ENCODE measurements around the gene PFKFB3. TPM values are rescaled to one million over a fixed set of nuclear protein-coding genes. Genes with fewer than 3 reads are reported as not detected.

PFKFB3 gene
- total and polyA plus RNA-seq, 10 donors, result 6.3 to 227 (median 113) TPM

GRCh38 chr10:6267941-6268340 is 65.2 kb downstream of the PFKFB3 start:
- no peaks in the 10 kb centered on the region for H3K9me3 ChIP-seq
- WGBS, 5 donors, result 67 to 78% (median 68%) methylated on average over 5 to 6 of the region's 6 CpGs
- no peaks in the 10 kb centered on the region for H3K36me3 ChIP-seq
- H3K27me3 ChIP-seq (replicated peaks in 1 of 7), result no peaks in the 10 kb centered on the region
- H3K4me1 ChIP-seq, result peaks cover 0 to 63% (median 21%) of the 10 kb centered on the region in 6 donors
- no peak for DNase-seq
- intact Hi-C loops (cut with DNase I; ENCODE audit: low total_unique reads), result no loop called here
- peak overlapping the region in 6 of 8 donors; percentile 54 to 92 (median 78) for H3K27ac ChIP-seq
- TF ChIP-seq POLR2A (IDR thresholded peaks at IDR 0.05) (no peak), POLR2AphosphoS5 (IDR thresholded peaks at IDR 0.05) (no peak), CTCF (IDR thresholded peaks at IDR 0.05 in 8 of 11, conservative IDR thresholded peaks at IDR 0.05 in 3 of 11) (no peak)
- no peak overlapping the region for H3K4me3 ChIP-seq

GRCh38 chr10:6269432-6269831 is 66.7 kb downstream of the PFKFB3 start:
- Histone ChIP-seq H3K9me3 (no peaks in the 10 kb centered on the region), H3K36me3 (no peaks in the 10 kb centered on the region), H3K4me1 (peaks cover 0 to 74% (median 22%) of the 10 kb centered on the region in 6 donors), H3K27ac (peak overlapping the region in 6 of 8 donors; percentile 78 to 92 (median 85)), H3K27me3 (replicated peaks in 1 of 7) (no peaks in the 10 kb centered on the region), H3K4me3 (peak overlapping the region in 1 of 8 donors; percentile 8)
- TF ChIP-seq POLR2AphosphoS5 (IDR thresholded peaks at IDR 0.05) (no peak), POLR2A (IDR thresholded peaks at IDR 0.05) (no peak), CTCF (IDR thresholded peaks at IDR 0.05 in 8 of 11, conservative IDR thresholded peaks at IDR 0.05 in 3 of 11) (no peak)
- intact Hi-C loops (cut with DNase I; ENCODE audit: low total_unique reads), result no loop called here
- 68 to 87% (median 72%) methylated on average over 2 of the region's 2 CpGs for WGBS, 5 donors
- no peak for DNase-seq

- 68 to 73% (median 69%) methylated on average over 20 of the region's 20 CpGs for WGBS, 5 donors
- TF ChIP-seq CTCF (IDR thresholded peaks at IDR 0.05 in 8 of 11, conservative IDR thresholded peaks at IDR 0.05 in 3 of 11), result no peak
- peak in 1 of 3 donors; percentile 82 for TF ChIP-seq POLR2AphosphoS5 (IDR thresholded peaks at IDR 0.05)
- no peak for TF ChIP-seq POLR2A (IDR thresholded peaks at IDR 0.05)
- Histone ChIP-seq H3K27ac (peak overlapping the region; percentile 17 to 92 (median 81)), H3K4me3 (peak overlapping the region in 1 of 8 donors; percentile 37), H3K27me3 (replicated peaks in 1 of 7) (no peaks in the 10 kb centered on the region), H3K9me3 (no peaks in the 10 kb centered on the region), H3K36me3 (no peaks in the 10 kb centered on the region), H3K4me1 (peaks cover 0 to 82% (median 29%) of the 10 kb centered on the region in 6 donors)
- intact Hi-C loops (cut with DNase I; ENCODE audit: low total_unique reads), result no loop called here
- DNase-seq, result peak; percentile 84
Measured at GRCh38 chr10:6269953-6270867, 67.5 kb downstream of the PFKFB3 start.

GRCh38 chr10:6270951-6271350 is 68.2 kb downstream of the PFKFB3 start:
- no peaks in the 10 kb centered on the region for H3K36me3 ChIP-seq
- H3K4me1 ChIP-seq, result peaks cover 6 to 89% (median 36%) of the 10 kb centered on the region in 6 donors
- DNase-seq, result no peak
- peak overlapping the region; percentile 29 to 92 (median 81) for H3K27ac ChIP-seq
- peak overlapping the region in 1 of 8 donors; percentile 37 for H3K4me3 ChIP-seq
- H3K27me3 ChIP-seq (replicated peaks in 1 of 7), result no peaks in the 10 kb centered on the region
- WGBS, 5 donors, result 68 to 82% (median 79%) methylated on average over 7 of the region's 7 CpGs
- TF ChIP-seq CTCF (IDR thresholded peaks at IDR 0.05 in 8 of 11, conservative IDR thresholded peaks at IDR 0.05 in 3 of 11) (no peak), POLR2AphosphoS5 (IDR thresholded peaks at IDR 0.05) (no peak), POLR2A (IDR thresholded peaks at IDR 0.05) (no peak)
- no peaks in the 10 kb centered on the region for H3K9me3 ChIP-seq
- intact Hi-C loops (cut with DNase I; ENCODE audit: low total_unique reads), result no loop called here

Data from spleen (tissue), 11 donors.